B cell (primary cell): Measurements from ENCODE around the gene KRT80.

Source experiments
- EZH2 ChIP-seq: IDR thresholded peaks from 2 replicates; pipeline ENCODE4 v1.6.1; 2012; ENCODE audit warnings: borderline replicate concordance, low read depth, mild to moderate bottlenecking, moderate library complexity, low read length; ENCODE audit not compliant: insufficient read depth, poor library complexity, severe bottlenecking
- TF ChIP-seq, protein P1 (sequence below): fragments of 200-600 bp; IDR thresholded peaks from one replicate; pipeline ENCODE4 v1.8.0; 2022; ENCODE audit warnings: antibody characterized with exemption, mild to moderate bottlenecking

GRCh38 chr12:52156311-52156710, 35.5 kb downstream of the KRT80 start:
- TF ChIP-seq, protein P1, sequence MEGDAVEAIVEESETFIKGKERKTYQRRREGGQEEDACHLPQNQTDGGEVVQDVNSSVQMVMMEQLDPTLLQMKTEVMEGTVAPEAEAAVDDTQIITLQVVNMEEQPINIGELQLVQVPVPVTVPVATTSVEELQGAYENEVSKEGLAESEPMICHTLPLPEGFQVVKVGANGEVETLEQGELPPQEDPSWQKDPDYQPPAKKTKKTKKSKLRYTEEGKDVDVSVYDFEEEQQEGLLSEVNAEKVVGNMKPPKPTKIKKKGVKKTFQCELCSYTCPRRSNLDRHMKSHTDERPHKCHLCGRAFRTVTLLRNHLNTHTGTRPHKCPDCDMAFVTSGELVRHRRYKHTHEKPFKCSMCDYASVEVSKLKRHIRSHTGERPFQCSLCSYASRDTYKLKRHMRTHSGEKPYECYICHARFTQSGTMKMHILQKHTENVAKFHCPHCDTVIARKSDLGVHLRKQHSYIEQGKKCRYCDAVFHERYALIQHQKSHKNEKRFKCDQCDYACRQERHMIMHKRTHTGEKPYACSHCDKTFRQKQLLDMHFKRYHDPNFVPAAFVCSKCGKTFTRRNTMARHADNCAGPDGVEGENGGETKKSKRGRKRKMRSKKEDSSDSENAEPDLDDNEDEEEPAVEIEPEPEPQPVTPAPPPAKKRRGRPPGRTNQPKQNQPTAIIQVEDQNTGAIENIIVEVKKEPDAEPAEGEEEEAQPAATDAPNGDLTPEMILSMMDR: no peak
- TF ChIP-seq EZH2: no peak
